Right ventricle myocardium inferior (tissue), 1 donor: ENCODE measurements around the gene TBCE. TPM values are rescaled to one million over a fixed set of nuclear protein-coding genes. Genes with fewer than 3 reads are reported as not detected.

ENCODE experiments used
- ATAC-seq: fragments of 200-7000 bp; cut with Tn5 transposase; one replicate; pipeline ENCODE4 v1.9.1; 2020; ENCODE audit warnings: mild to moderate bottlenecking, moderate library complexity
- DNase-seq: peaks from one replicate; pipeline ENCODE4 v3.0.0; 2021; ENCODE audit errors: missing footprints
- intact Hi-C: fragments of 100-400 bp; cut with DNase I; formaldehyde crosslinking; loops from one replicate; pipeline ENCODE4 v1.11.0; 2022
- total RNA-seq: library from RNA; stranded (reverse); fragmentation: NEBNext Ultra II Directional; extraction: Animal tissue kit (Norgen Biotek cat#: 25700); gene quantifications from one replicate; pipeline ENCODE4 v1.2.1, GENCODE V29; 2021
- donor health status: DM: no; HTN: yes; CAD: no; lungs with severe emphysema.

TBCE gene
- total RNA-seq, 1 donor from 2014 or later: 22.8 TPM

DNA sequence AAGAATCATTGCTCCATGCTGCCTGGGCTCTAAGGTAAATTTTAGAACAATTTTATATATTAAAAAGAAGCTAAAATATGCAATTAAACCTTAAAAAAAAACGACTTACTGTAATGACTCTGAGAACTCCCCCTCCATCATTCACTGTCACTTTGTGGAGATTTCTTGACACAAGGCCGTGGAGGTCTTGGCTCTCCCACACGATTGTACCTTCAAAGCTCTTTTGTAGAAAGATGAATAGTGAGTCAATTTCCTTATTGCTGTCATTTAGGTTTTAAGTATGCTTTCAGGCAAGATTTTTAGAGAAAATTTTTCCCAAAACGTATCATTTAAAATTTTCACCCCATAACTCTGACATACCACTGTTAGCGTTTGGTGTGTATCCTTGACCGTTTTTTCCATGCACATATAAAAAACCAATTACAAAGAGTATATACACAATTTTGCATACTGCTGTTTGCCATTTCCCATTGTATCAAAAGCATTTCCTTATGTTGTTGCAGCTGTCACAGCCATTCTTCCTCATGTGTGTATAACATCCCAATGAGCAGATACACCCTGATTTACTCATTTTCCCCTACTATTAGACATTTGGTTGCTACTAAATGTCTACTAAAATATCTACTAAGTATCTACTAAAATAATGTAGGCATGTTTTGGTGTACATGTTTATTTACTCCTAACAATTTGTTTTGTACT is 103.7 kb downstream of the TBCE start:
- intact Hi-C loops: no loop called here
- DNase-seq (no peak), ATAC-seq (no peak)

DNA sequence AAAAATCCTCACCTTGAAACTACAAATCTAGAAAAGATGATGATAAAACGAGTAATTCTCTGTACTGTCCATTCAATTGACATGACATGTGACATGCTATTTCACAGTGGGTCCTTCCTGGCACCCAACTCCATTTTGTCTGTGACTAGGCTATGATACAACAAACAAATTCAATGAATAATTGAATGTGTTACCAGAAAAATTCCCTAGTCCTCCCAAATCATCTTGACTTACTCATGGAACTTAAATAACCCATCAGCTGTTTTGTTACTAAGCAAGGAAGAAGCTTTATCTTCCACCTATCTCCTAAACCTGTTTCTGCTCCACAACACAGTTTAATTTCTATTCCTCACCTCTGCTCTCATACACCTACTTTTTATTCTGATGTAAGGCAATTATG is 106.6 kb downstream of the TBCE start:
- ATAC-seq: no peak
- intact Hi-C loops: no loop called here

DNA sequence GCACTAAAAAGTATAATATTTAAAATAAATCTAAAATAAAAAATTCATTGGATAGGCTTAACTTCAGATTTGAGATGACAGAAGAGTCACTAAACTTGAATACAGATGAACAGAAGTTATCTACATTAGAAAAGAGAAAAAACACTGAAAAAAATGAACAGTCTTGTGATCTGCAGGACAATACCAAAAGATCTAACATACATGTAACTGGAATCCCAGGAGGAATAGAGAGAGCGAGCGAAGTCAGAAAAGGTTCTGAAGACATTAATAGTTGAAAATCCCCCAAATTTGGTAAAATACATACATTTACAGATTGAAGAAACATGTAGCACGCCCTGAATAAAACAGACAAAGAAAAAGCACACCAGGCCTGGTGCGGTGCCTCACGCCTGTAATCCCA is 115.9 kb downstream of the TBCE start:
- no peak for ATAC-seq
- intact Hi-C loops: no loop called here
- no peak for DNase-seq

More for the DNA sequence above, 106.6 kb downstream of the TBCE start:
- DNase-seq: no peak

DNA sequence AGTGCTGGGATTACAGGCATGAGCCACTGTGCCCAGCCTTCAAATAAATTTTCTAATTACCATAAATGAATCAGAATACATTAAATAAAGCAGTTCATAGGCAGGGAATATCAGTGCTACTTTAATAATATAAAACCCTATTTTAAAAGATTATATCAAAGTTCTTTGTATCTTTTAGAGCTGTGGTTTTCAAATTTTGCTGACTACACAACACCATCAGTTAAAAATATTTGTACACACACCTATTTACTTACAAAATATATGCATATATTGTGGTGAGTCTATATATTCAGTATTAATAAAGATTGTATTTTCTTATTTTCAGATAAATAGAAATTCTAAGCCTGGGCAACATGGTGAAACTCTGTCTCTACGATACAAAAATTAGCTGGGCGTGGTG is 118.3 kb downstream of the TBCE start:
- DNase-seq: no peak
- intact Hi-C loops: no loop called here
- ATAC-seq: no peak

DNA sequence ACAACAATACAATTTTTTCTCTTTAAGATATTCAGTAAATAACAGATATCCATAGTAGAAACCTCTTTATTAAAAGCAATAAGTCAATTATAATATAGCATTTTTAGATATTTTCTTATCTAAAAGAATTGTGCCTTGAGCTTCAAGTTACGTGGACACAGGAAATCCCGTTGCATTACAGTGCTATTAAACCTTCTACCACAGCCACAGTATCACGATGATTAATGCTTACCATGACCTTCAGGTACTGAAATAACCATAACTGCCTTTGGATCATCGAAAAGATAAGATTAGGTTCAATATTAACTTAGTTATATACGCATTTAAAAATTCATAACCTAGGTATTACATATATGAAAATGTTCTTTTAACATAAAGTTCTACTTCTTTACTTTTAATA is 119.1 kb downstream of the TBCE start:
- DNase-seq (no peak), ATAC-seq (no peak)
- intact Hi-C loops: no loop called here

DNA sequence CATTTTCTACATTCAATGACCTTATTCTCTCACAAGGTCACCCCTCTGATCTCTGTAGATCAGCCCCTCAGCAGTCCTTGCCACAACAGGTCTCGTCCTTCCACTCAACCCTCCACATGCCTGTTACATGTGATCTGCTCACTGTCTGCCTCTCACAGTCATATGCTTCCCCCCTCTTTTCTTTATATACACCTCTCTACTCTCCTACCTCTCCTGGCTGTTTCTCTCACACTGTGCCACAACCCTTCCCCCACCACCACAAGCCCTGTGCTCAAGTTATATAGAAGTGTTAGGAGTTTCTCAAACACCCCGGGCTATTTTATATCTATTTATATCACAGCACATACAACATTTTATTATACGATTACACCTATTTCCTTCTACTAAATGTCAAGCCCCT is 124.4 kb downstream of the TBCE start:
- no peak for ATAC-seq
- no peak for DNase-seq
- intact Hi-C loops: no loop called here

DNA sequence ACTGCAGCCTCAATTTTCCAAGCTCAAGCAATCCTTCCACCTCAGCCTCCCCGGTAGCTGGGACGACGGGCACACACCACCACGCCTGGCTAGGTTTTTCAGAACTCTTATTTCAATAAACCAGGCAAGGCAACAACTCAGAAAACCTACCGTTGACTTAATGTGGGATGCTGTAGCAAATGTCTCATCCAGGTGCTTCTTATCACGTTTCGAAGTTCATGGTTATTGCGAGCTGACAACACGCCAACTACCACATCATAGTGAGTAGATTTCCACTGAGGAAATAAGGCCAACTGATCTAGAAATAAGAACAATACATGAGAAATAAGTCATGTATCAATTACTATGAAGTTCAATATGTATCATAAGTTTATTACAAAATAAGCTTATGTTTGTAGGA is 127.3 kb downstream of the TBCE start:
- DNase-seq (no peak), ATAC-seq (no peak)
- intact Hi-C loops: no loop called here

DNA sequence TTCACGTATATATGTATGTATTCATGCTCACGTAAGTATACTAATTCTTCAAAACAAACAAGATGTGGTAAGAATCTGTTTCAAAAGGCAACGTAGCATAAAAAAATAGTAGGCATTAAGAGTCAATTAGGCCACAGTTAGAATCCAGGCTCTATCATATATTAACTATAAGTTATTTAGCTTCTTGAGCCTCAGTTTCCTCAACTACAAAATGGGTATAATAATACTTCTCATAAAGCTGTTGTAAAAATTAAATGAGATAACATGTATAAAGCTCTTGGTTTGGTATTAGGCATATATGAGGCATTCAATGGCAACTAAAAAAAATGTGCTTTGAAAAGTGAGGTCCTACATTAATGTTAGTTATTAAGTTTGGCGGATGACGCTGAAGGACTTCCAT is 127.8 kb downstream of the TBCE start:
- intact Hi-C loops: no loop called here
- DNase-seq: no peak
- no peak for ATAC-seq

DNA sequence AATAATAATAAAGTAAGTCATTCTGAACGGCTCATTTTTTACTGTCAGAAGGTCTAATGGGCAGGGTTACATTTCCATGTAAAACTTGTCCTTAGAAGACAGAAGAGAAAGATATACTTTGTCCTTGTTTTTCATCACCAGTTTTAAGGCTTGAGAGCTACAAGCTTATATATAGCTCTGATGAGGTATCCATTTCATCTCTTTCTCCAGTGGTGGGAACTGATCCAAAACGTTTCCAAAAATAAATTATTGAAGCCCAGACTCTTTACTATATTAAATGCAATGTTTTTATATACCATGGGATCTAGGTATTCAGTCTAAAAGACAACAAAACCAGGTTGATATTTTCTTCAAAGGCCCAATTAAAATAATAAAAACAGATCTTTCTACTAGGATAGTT is 128.3 kb downstream of the TBCE start:
- intact Hi-C loops: no loop called here
- ATAC-seq (no peak), DNase-seq (no peak)

DNA sequence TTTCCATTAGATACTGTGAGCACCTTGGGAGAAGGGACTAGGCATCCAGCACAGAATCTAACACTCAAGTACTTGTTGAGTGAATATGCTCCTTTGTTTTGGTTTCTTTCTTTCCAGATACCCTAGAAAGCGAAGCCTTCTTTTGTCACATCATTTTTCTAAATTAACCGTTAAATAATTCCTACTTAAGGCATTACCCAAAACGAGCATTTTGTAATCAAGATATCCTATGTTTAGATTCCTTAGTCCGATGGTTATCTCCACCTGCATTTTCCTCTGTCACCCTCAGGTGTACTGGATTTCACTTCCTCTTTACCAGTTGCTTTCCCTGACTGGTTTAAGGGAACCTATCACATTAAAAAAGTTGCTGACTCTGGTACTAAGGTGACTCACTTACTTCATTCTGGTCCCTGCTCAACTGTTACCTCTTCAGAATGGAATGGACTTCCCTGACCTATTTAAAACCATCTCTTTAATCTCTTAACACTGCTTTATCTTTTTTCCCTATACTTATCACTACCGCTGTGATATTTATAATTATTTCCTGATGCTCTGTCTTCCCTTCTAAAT is 133.8 kb downstream of the TBCE start:
- ATAC-seq (no peak), DNase-seq (no peak)
- intact Hi-C loops: no loop called here

Other genes starting within 250 kb of the TBCE start
- 81.9 TPM for gene TOMM20, start 238.6 kb upstream of the TBCE start, total RNA-seq
- 50.6 TPM for gene RBM34, start 206.2 kb upstream of the TBCE start, total RNA-seq
- gene ARID4B, start 39.2 kb upstream of the TBCE start, total RNA-seq: 14.8 TPM
- 33.1 TPM for gene GGPS1, start 38.9 kb upstream of the TBCE start, total RNA-seq
- gene B3GALNT2, start 137.0 kb downstream of the TBCE start, total RNA-seq: 21.4 TPM